Neural progenitor cell (in vitro differentiated cells): ENCODE results near the gene MYCBP2. TPM values are rescaled to one million over a fixed set of nuclear protein-coding genes. Genes with fewer than 3 reads are reported as not detected.

Experiments used
- DNase-seq: peaks from one replicate; pipeline ENCODE4 v3.0.0-alpha.2; 2016; ENCODE audit warnings: low spot score
- H2AFZ ChIP-seq: fragments of 200-600 bp; sonication (generic); replicated peaks from 2 replicates; pipeline ENCODE4 v1.6.1; 2016; ENCODE audit warnings: antibody characterized with exemption
- H3F3A ChIP-seq: fragments of 200-600 bp; sonication (generic); 2 replicates; pipeline ENCODE4 v1.6.1; 2016; ENCODE audit warnings: antibody characterized with exemption, low read depth
- H3K27ac ChIP-seq: fragments of 200-600 bp; sonication (generic); 2 replicates; pipeline ENCODE4 v1.5.1; 2016; ENCODE audit warnings: mild to moderate bottlenecking
- H3K27me3 ChIP-seq: fragments of 200-600 bp; sonication (generic); 2 replicates; pipeline ENCODE4 v1.6.1; 2016; ENCODE audit warnings: mild to moderate bottlenecking, moderate library complexity
- H3K36me3 ChIP-seq: fragments of 200-600 bp; sonication (generic); 2 replicates; pipeline ENCODE4 v1.5.1; 2016
- H3K4me1 ChIP-seq: fragments of 200-600 bp; sonication (generic); 2 replicates; pipeline ENCODE4 v1.6.1; 2016; ENCODE audit warnings: mixed run types
- H3K4me2 ChIP-seq: fragments of 200-600 bp; sonication (generic); 2 replicates; pipeline ENCODE4 v1.6.1; 2016
- H3K4me3 ChIP-seq: fragments of 200-600 bp; sonication (generic); 2 replicates; pipeline ENCODE4 v1.5.1; 2016
- H3K79me2 ChIP-seq: fragments of 200-600 bp; sonication (generic); 2 replicates; pipeline ENCODE4 v1.6.1; 2016; ENCODE audit warnings: low read depth
- H3K9ac ChIP-seq: fragments of 200-600 bp; sonication (generic); 2 replicates; pipeline ENCODE4 v1.6.1; 2016
- H3K9me3 ChIP-seq: fragments of 200-600 bp; sonication (generic); 2 replicates; pipeline ENCODE4 v1.5.1; 2016; ENCODE audit warnings: low read depth
- H4K20me1 ChIP-seq: fragments of 200-600 bp; sonication (generic); 2 replicates; pipeline ENCODE4 v1.6.1; 2016; ENCODE audit warnings: low read depth
- H3K27ac Mint-ChIP-seq: 3 replicates; pipeline ENCODE4 v1.8.0; 2021; ENCODE audit warnings: mixed read lengths
- H3K27me3 Mint-ChIP-seq: 2 replicates; pipeline ENCODE4 v1.8.0; 2022; ENCODE audit warnings: low read depth, mild to moderate bottlenecking, inconsistent platforms, moderate library complexity, mixed read lengths; ENCODE audit not compliant: insufficient read depth
- H3K36me3 Mint-ChIP-seq: 3 replicates; pipeline ENCODE4 v1.8.0; 2021; ENCODE audit warnings: mixed read lengths
- H3K4me1 Mint-ChIP-seq: 3 replicates; pipeline ENCODE4 v1.8.0; 2021; ENCODE audit warnings: mixed read lengths
- H3K4me3 Mint-ChIP-seq: 3 replicates; pipeline ENCODE4 v1.8.0; 2021; ENCODE audit warnings: mild to moderate bottlenecking, moderate library complexity, mixed read lengths
- H3K9me3 Mint-ChIP-seq: 3 replicates; pipeline ENCODE4 v1.8.0; 2020; ENCODE audit warnings: mixed read lengths
- EZH2 ChIP-seq: fragments of 200-600 bp; sonication (generic); IDR thresholded peaks from 2 replicates; pipeline ENCODE4 v1.6.1; 2017; ENCODE audit warnings: antibody characterized with exemption, mild to moderate bottlenecking, moderate library complexity
- EZH2phosphoT487 ChIP-seq: fragments of 200-600 bp; sonication (generic); IDR thresholded peaks from 2 replicates; pipeline ENCODE4 v1.6.1; 2017; ENCODE audit warnings: antibody characterized with exemption
- total RNA-seq: library from RNA; depleted of rRNA; stranded (reverse); fragments of >200 nt; gene quantifications from 2 replicates; pipeline ENCODE4 v1.2.3, GENCODE V29; 2015; ENCODE audit warnings: low replicate concordance
- TF ChIP-seq, protein P1 (sequence below): fragments of 200-600 bp; sonication (generic); IDR thresholded peaks from 2 replicates; pipeline ENCODE4 v1.5.1; 2017; ENCODE audit warnings: antibody characterized with exemption, mild to moderate bottlenecking

The MYCBP2 gene
- total RNA-seq, 1 donor from 2014 or later, result 37.8 TPM

DNA sequence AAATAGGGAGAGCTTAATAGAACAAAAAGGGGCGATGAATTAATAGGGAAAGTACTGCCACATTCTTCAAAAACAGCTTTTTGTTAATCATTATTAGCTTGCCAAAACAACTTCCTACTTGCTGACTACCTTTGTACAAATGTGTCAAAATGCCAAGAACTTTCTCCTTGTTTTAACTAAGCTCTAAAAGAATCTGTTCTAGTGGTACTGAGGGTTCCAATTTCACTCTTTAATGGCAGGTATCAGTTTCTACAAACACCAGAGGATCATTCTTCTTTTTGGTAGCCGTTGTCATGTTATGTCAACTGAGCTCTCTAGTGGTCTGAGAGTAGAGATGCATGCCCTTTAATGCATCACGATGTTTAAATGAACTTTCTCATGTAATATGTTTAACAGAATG, 270.5 kb downstream of the MYCBP2 start:
- no peak overlapping the region for H3K4me3 Mint-ChIP-seq
- Histone ChIP-seq H3K27ac (no peak overlapping the region), H3K79me2 (no peaks in the 10 kb centered on the region), H3K4me3 (no peak overlapping the region), H3K27me3 (no peaks in the 10 kb centered on the region), H3K4me2 (no peak overlapping the region), H3K36me3 (no peaks in the 10 kb centered on the region), H2AFZ (no peak overlapping the region), H3K9ac (no peak overlapping the region), H3K4me1 (no peaks in the 10 kb centered on the region), H3K9me3 (no peaks in the 10 kb centered on the region), H4K20me1 (no peaks in the 10 kb centered on the region), H3F3A (no peaks in the 10 kb centered on the region)
- H3K4me1 Mint-ChIP-seq, result no peaks in the 10 kb centered on the region
- H3K27me3 Mint-ChIP-seq, result no peaks in the 10 kb centered on the region
- H3K27ac Mint-ChIP-seq, result no peak overlapping the region
- H3K9me3 Mint-ChIP-seq, result no peaks in the 10 kb centered on the region
- TF ChIP-seq EZH2phosphoT487 (no peak), EZH2 (no peak)
- TF ChIP-seq, protein P1, sequence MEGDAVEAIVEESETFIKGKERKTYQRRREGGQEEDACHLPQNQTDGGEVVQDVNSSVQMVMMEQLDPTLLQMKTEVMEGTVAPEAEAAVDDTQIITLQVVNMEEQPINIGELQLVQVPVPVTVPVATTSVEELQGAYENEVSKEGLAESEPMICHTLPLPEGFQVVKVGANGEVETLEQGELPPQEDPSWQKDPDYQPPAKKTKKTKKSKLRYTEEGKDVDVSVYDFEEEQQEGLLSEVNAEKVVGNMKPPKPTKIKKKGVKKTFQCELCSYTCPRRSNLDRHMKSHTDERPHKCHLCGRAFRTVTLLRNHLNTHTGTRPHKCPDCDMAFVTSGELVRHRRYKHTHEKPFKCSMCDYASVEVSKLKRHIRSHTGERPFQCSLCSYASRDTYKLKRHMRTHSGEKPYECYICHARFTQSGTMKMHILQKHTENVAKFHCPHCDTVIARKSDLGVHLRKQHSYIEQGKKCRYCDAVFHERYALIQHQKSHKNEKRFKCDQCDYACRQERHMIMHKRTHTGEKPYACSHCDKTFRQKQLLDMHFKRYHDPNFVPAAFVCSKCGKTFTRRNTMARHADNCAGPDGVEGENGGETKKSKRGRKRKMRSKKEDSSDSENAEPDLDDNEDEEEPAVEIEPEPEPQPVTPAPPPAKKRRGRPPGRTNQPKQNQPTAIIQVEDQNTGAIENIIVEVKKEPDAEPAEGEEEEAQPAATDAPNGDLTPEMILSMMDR, result peak; percentile 10
- peaks cover 22% of the 10 kb centered on the region for H3K36me3 Mint-ChIP-seq
- DNase-seq, result no peak

DNA sequence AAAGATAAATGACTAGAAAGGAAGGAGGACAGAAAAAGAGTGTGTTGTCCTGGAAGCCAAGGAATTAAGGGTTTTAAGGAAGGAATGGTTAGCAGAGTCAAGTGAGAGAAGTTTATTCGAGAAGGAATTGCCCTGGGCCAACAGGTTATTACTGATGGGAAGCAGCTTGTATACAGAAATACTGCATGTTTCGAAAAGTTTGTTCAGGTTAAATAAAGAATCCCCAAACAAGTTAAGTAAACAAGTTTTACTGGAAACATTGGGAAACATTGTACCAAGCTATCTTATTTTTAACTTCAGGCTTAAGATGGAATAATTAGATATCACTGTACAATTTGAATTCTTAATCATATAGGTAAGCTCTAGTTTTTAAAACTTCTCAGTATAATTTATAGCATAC, 271.7 kb downstream of the MYCBP2 start:
- Histone ChIP-seq H3K79me2 (no peaks in the 10 kb centered on the region), H3F3A (no peaks in the 10 kb centered on the region), H3K9ac (no peak overlapping the region), H3K27ac (no peak overlapping the region), H2AFZ (no peak overlapping the region), H3K4me3 (no peak overlapping the region), H3K36me3 (no peaks in the 10 kb centered on the region), H3K4me2 (no peak overlapping the region), H3K4me1 (peaks cover under 1% of the 10 kb centered on the region), H3K9me3 (no peaks in the 10 kb centered on the region), H4K20me1 (no peaks in the 10 kb centered on the region), H3K27me3 (no peaks in the 10 kb centered on the region)
- no peaks in the 10 kb centered on the region for H3K9me3 Mint-ChIP-seq
- no peak overlapping the region for H3K27ac Mint-ChIP-seq
- TF ChIP-seq EZH2phosphoT487 (no peak), EZH2 (no peak)
- TF ChIP-seq, protein P1, result no peak
- no peak overlapping the region for H3K4me3 Mint-ChIP-seq
- DNase-seq, result no peak
- no peaks in the 10 kb centered on the region for H3K27me3 Mint-ChIP-seq
- H3K4me1 Mint-ChIP-seq, result no peaks in the 10 kb centered on the region
- H3K36me3 Mint-ChIP-seq, result peaks cover 33% of the 10 kb centered on the region

DNA sequence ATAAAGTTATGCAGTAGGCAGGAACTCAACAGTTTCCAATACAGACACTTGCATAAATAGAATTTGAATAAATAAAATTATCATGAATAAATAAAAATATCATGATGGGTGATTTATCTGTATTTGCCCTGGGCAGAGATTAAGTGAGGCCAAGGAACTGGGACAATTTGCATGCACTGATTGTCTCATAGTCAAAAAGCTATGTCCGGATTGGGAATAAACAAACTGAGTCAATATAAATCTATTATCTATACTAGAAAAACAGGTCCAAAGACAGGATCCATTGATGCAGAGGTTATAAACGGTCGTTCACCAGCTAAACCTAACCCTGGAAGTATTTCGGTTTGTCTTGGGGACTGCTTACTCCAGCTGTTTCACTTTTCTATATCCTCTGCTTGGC, 273.7 kb downstream of the MYCBP2 start:
- H3K9me3 ChIP-seq, result no peaks in the 10 kb centered on the region
- TF ChIP-seq, protein P1, result no peak
- TF ChIP-seq EZH2phosphoT487, result no peak
- TF ChIP-seq EZH2, result no peak
- H3K36me3 Mint-ChIP-seq, result peaks cover 41% of the 10 kb centered on the region
- peaks cover 17% of the 10 kb centered on the region for H3F3A ChIP-seq
- H3K36me3 ChIP-seq, result no peaks in the 10 kb centered on the region
- H3K4me1 Mint-ChIP-seq, result peaks cover 16% of the 10 kb centered on the region
- H3K27ac ChIP-seq, result no peak overlapping the region
- no peak overlapping the region for H3K4me3 Mint-ChIP-seq
- H3K27me3 Mint-ChIP-seq, result peaks cover 4% of the 10 kb centered on the region
- no peak overlapping the region for H3K9ac ChIP-seq
- no peak overlapping the region for H2AFZ ChIP-seq
- H3K27ac Mint-ChIP-seq, result no peak overlapping the region
- no peaks in the 10 kb centered on the region for H3K9me3 Mint-ChIP-seq
- no peak for DNase-seq
- no peak overlapping the region for H3K4me2 ChIP-seq
- no peak overlapping the region for H3K4me3 ChIP-seq
- H3K27me3 ChIP-seq, result no peaks in the 10 kb centered on the region
- peaks cover 18% of the 10 kb centered on the region for H3K4me1 ChIP-seq
- peaks cover 7% of the 10 kb centered on the region for H4K20me1 ChIP-seq
- H3K79me2 ChIP-seq, result no peaks in the 10 kb centered on the region
